Tibial artery (tissue), 4 donors: ENCODE measurements around the gene RBBP6.
"Not testable (repeated sequence)": the region's sequence is repeated elsewhere in the genome, so short reads cannot be mapped to it uniquely, and the experiment has no call there.

Experiments
- DNase-seq, 2 donors: peaks; one replicate each; pipeline ENCODE4 v3.0.0-alpha.2; 2019
- H3K27ac ChIP-seq, 2 donors: fragments of 200-600 bp; sonication (generic) in 1 of 2; 1 replicate in 1 of 2; 2 replicates in 1 of 2; pipeline ENCODE4 v1.5.1; 2018 to 2019; ENCODE audit warnings: mild to moderate bottlenecking in 1 of 2
- H3K27me3 ChIP-seq, 2 donors: fragments of 200-600 bp; sonication (generic) in 1 of 2; one replicate each; pipeline versions ENCODE4 v1.5.1 to v1.6.0; 2016 to 2019
- H3K36me3 ChIP-seq, 3 donors: fragments of 200-600 bp; sonication (generic) in 2 of 3; one replicate each; pipeline ENCODE4 v1.5.1; 2016 to 2019; ENCODE audit warnings: mild to moderate bottlenecking in 2 of 3
- H3K4me1 ChIP-seq, 4 donors: fragments of 200-600 bp; sonication (generic) in 2 of 4; 1 replicate in 3 of 4; 2 replicates in 1 of 4; pipeline ENCODE4 v1.5.1; 2016 to 2019
- H3K4me3 ChIP-seq, 2 donors: fragments of 200-600 bp; sonication (generic) in 1 of 2; 1 replicate in 1 of 2; 2 replicates in 1 of 2; pipeline ENCODE4 v1.5.1; 2018 to 2019; ENCODE audit warnings: mild to moderate bottlenecking in 2 of 2
- H3K9me3 ChIP-seq, 3 donors: fragments of 200-600 bp; sonication (generic) in 1 of 3; one replicate each; pipeline ENCODE4 v1.5.1; 2016 to 2019
- intact Hi-C: fragments of 100-400 bp; cut with DNase I; formaldehyde crosslinking; loops from one replicate; pipeline ENCODE4 v1.15.0; 2023; ENCODE audit warnings: low total_unique reads
- TF ChIP-seq, protein P1 (sequence below), 2 experiments: fragments of 200-600 bp in 1 of 2; fragments of 450-650 bp in 1 of 2; IDR thresholded peaks; one replicate each; pipeline ENCODE4 v1.5.1; 2017 to 2019; ENCODE audit warnings: antibody characterized with exemption in 2 of 2, mild to moderate bottlenecking in 1 of 2, moderate library complexity in 1 of 2

Gene RBBP6, protein sequence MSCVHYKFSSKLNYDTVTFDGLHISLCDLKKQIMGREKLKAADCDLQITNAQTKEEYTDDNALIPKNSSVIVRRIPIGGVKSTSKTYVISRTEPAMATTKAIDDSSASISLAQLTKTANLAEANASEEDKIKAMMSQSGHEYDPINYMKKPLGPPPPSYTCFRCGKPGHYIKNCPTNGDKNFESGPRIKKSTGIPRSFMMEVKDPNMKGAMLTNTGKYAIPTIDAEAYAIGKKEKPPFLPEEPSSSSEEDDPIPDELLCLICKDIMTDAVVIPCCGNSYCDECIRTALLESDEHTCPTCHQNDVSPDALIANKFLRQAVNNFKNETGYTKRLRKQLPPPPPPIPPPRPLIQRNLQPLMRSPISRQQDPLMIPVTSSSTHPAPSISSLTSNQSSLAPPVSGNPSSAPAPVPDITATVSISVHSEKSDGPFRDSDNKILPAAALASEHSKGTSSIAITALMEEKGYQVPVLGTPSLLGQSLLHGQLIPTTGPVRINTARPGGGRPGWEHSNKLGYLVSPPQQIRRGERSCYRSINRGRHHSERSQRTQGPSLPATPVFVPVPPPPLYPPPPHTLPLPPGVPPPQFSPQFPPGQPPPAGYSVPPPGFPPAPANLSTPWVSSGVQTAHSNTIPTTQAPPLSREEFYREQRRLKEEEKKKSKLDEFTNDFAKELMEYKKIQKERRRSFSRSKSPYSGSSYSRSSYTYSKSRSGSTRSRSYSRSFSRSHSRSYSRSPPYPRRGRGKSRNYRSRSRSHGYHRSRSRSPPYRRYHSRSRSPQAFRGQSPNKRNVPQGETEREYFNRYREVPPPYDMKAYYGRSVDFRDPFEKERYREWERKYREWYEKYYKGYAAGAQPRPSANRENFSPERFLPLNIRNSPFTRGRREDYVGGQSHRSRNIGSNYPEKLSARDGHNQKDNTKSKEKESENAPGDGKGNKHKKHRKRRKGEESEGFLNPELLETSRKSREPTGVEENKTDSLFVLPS (N-terminal part only)

DNA sequence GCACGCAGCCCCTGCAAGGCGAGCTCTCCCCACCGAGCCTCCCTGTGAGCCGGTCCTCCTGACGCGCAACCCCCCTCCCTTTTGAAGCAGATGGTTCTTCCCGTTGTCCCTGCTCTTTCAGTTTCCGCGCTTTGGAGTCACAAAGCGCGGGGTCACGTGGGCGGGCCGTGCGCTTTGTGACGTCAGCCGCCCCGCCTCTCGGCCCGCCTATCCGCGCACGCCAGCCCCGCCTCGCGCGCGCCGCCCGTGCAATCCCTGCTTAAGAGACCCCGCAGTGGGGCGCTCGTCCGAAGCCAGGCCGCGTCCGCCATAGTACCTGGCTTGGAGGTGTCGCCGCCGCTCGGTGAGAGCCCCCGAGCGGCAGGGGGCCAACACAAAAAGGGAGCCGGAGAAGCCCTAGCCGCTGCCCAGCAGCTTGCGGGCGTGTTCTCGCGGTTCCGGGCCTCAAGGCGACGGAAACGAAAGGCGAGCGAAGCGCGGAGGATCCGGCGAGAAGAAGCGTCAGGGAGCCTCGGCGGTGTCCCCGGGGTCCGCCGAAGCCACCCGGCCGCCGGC lies at the start of gene RBBP6:
TSS of gene RBBP6 (plus strand) at position 272 of the 555 bp plus-strand sequence. CDS start 1,061 bp downstream, outside the sequence.
- Histone ChIP-seq H3K27ac (peak within 1 kb of the TSS; percentile 98 to 100), H3K4me3 (peak within 1 kb of the TSS; percentile 72 to 97), H3K4me1 (peaks cover 0 to 36% (median 25%) of the 10 kb centered on the region in 4 donors), H3K36me3 (no peaks in the 10 kb centered on the region), H3K9me3 (no peaks in the 10 kb centered on the region), H3K27me3 (no peaks in the 10 kb centered on the region)
- TF ChIP-seq, protein P1, sequence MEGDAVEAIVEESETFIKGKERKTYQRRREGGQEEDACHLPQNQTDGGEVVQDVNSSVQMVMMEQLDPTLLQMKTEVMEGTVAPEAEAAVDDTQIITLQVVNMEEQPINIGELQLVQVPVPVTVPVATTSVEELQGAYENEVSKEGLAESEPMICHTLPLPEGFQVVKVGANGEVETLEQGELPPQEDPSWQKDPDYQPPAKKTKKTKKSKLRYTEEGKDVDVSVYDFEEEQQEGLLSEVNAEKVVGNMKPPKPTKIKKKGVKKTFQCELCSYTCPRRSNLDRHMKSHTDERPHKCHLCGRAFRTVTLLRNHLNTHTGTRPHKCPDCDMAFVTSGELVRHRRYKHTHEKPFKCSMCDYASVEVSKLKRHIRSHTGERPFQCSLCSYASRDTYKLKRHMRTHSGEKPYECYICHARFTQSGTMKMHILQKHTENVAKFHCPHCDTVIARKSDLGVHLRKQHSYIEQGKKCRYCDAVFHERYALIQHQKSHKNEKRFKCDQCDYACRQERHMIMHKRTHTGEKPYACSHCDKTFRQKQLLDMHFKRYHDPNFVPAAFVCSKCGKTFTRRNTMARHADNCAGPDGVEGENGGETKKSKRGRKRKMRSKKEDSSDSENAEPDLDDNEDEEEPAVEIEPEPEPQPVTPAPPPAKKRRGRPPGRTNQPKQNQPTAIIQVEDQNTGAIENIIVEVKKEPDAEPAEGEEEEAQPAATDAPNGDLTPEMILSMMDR (IDR thresholded peaks at IDR 0.05): peak; percentile 16 to 34
- peak; percentile 95 to 97 for DNase-seq
- intact Hi-C loops: no loop called here

DNA sequence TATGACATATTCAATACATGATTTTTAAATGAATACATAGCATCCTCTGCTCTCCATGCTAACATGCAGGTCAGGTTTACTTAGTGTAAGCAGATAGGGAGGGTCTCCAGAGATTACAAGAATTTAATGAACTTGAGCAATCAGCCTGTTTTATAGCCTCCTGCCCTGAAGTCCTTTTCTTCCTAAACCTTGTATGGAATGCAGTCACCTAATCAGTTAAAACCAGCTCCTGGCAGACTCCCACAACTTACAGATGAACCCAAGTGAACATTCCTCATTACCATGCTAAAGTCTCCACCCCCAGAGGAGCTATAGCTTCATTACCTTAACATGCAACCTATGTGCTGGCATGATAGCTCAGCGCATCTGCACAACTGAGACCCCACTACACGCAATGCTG lies 48.5 kb upstream of the RBBP6 start:
- Histone ChIP-seq H3K27ac (no peak overlapping the region), H3K9me3 (peaks cover 0 to 17% (median 9%) of the 10 kb centered on the region in 3 donors), H3K4me1 (no peaks in the 10 kb centered on the region), H3K27me3 (peaks cover 0 to 5% of the 10 kb centered on the region in 2 donors), H3K4me3 (no peak overlapping the region), H3K36me3 (no peaks in the 10 kb centered on the region)
- DNase-seq: no peak
- intact Hi-C loops: no loop called here
- TF ChIP-seq, protein P1 (IDR thresholded peaks at IDR 0.05): no peak

DNA sequence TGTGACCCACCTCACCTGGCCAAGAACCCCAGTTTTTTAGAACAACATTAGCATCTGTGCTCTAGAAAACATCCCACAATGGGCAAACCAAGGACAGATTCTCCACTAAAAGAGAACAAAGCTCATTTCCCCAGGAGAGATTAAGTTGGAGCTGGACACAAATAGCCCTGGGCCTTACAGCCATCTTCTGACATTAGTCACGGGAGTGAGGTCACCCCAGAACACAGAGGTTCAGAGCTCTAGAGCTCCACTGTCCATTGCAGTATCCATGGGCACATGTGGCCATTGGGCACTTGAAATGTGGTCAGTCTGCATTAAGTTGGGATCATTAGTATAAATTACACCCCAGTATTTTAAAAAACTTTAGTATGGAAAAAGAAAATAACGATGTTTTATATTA lies 47.6 kb upstream of the RBBP6 start:
- TF ChIP-seq, protein P1 (IDR thresholded peaks at IDR 0.05): no peak
- DNase-seq: no peak
- intact Hi-C loops: no loop called here
- no peaks in the 10 kb centered on the region for H3K36me3 ChIP-seq
- no peak overlapping the region for H3K4me3 ChIP-seq
- H3K9me3 ChIP-seq: peaks cover 0 to 17% (median 9%) of the 10 kb centered on the region in 3 donors
- H3K27me3 ChIP-seq: peaks cover 0 to 5% of the 10 kb centered on the region in 2 donors
- no peaks in the 10 kb centered on the region for H3K4me1 ChIP-seq
- no peak overlapping the region for H3K27ac ChIP-seq

DNA sequence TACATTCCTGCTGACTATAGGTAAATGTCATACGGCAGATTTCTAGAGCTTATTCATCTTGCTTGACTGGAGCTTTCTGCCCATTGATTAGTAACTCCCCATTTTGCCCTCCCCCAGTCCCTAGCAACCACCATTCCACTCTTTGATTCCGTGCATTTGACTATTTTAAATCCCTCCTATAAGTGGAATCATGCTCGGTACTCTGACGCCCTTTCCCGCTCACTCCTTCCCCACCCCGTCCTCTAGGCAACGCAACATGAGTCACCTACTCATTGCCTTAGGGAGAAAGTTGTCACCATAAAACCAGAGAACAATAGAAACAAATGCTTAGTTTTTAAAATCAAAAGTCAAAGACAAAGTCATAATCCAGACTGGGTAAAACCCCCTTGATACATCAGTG lies 45.5 kb upstream of the RBBP6 start:
- intact Hi-C loops: no loop called here
- Histone ChIP-seq H3K9me3 (peaks cover 0 to under 1% (median 0%) of the 10 kb centered on the region in 3 donors), H3K4me3 (no peak overlapping the region), H3K36me3 (no peaks in the 10 kb centered on the region), H3K4me1 (no peaks in the 10 kb centered on the region), H3K27me3 (peaks cover 0 to 8% of the 10 kb centered on the region in 2 donors), H3K27ac (no peak overlapping the region)
- TF ChIP-seq, protein P1 (IDR thresholded peaks at IDR 0.05): no peak
- no peak for DNase-seq

DNA sequence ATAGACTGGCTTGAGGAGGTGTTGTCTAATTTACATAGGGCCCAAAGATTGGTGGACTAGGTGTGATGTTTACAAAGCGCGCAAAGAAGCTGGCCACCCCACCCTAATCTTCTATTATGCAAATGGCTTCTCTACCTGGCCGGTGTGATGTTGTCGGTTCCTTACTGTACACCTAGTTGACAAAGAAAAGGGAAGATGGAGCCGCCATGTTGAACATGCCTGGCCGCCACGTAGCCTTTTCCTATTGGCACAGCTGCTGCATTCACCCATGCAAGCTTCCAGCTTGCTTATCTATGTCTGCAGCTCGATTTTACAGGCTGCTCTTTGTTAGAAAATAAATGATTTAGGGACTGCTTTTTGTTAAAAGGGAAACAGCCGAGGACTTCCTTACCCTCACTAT lies 44.2 kb upstream of the RBBP6 start:
- H3K4me1 ChIP-seq, intact Hi-C loops, H3K36me3 ChIP-seq, H3K9me3 ChIP-seq, DNase-seq, H3K4me3 ChIP-seq, H3K27ac ChIP-seq: not testable (repeated sequence)
- peaks cover 0 to 15% of the 10 kb centered on the region in 2 donors for H3K27me3 ChIP-seq
